GM19438 (cell line): Measurements from ENCODE around the gene SCARF1.
A peak's percentile ranks its signal among the peaks of the same experiment; 100 is the strongest.
"Not testable (repeated sequence)": the region's sequence is repeated elsewhere in the genome, so short reads cannot be mapped to it uniquely, and the experiment has no call there.

ENCODE experiments used
- ATAC-seq: cut with Tn5 transposase; IDR thresholded peaks from one replicate; pipeline ENCODE4 v1.9.1; 2021; ENCODE audit warnings: low read depth; ENCODE audit not compliant: unreplicated experiment

Gene SCARF1

GRCh38 chr17:1645207-1646171, at the start of gene SCARF1:
Gene SCARF1 (minus strand): TSS chr17:1645732. CDS start chr17:1645697, 35 bp downstream.
- ATAC-seq: no peak

GRCh38 chr17:1693339-1693738, 47.8 kb upstream of the SCARF1 start:
- ATAC-seq: no peak

- no peak for ATAC-seq
Measured at GRCh38 chr17:1690544-1691221, 45.2 kb upstream of the SCARF1 start.

GRCh38 chr17:1688405-1688804, 42.9 kb upstream of the SCARF1 start:
- not testable (repeated sequence) for ATAC-seq

- ATAC-seq: no peak
Measured at GRCh38 chr17:1686086-1686485, 40.6 kb upstream of the SCARF1 start.

- ATAC-seq: peak; percentile 98
Measured at GRCh38 chr17:1684378-1685189, 39.1 kb upstream of the SCARF1 start, which contains the start of gene PRPF8. Gene PRPF8 (minus strand): TSS chr17:1684867. CDS start chr17:1684571, 296 bp downstream.

GRCh38 chr17:1683459-1683858, 37.9 kb upstream of the SCARF1 start:
- ATAC-seq: no peak

- ATAC-seq: no peak
Measured at GRCh38 chr17:1676401-1676800, 30.9 kb upstream of the SCARF1 start.

GRCh38 chr17:1673041-1673785, 27.7 kb upstream of the SCARF1 start:
- no peak for ATAC-seq

GRCh38 chr17:1663934-1664333, 18.4 kb upstream of the SCARF1 start:
- not testable (repeated sequence) for ATAC-seq

- no peak for ATAC-seq
Measured at GRCh38 chr17:1661045-1661444, 15.5 kb upstream of the SCARF1 start.

GRCh38 chr17:1658100-1658499, 12.6 kb upstream of the SCARF1 start:
- ATAC-seq: no peak

- ATAC-seq: no peak
Measured at GRCh38 chr17:1653735-1654134, 8.2 kb upstream of the SCARF1 start.

- not testable (repeated sequence) for ATAC-seq
Measured at GRCh38 chr17:1652794-1653193, 7.3 kb upstream of the SCARF1 start.

GRCh38 chr17:1651559-1651844, 6.0 kb upstream of the SCARF1 start:
- no peak for ATAC-seq

- ATAC-seq: no peak
Measured at GRCh38 chr17:1650731-1651558, 5.4 kb upstream of the SCARF1 start.

- peak; percentile 15 for ATAC-seq
Measured at GRCh38 chr17:1649844-1650501, 4.4 kb upstream of the SCARF1 start, which contains the start of gene RILP. Gene RILP (minus strand): TSS chr17:1649866. CDS start chr17:1649804, 62 bp downstream.

GRCh38 chr17:1648963-1649843, 3.7 kb upstream of the SCARF1 start:
- ATAC-seq: peak; percentile 48
